IMR-90 (cell line): ENCODE results near the gene POU3F2.

ENCODE experiments used
- BHLHE40 ChIP-seq: fragments of 150-350 bp; IDR thresholded peaks from 2 replicates; pipeline ENCODE4 v1.6.1; 2016; ENCODE audit warnings: mild to moderate bottlenecking, low read depth, low read length
- CHD1 ChIP-seq: IDR thresholded peaks from 2 replicates; pipeline ENCODE4 v1.6.1; 2012; ENCODE audit warnings: low read depth, low read length, improper control_type of control experiment
- MAFK ChIP-seq: IDR thresholded peaks from 2 replicates; pipeline ENCODE4 v1.6.1; 2012; ENCODE audit warnings: low read depth, low read length, improper control_type of control experiment
- POLR2A ChIP-seq: IDR thresholded peaks from 2 replicates; pipeline ENCODE4 v1.6.1; 2012; ENCODE audit warnings: mild to moderate bottlenecking, low read depth, low read length
- RAD21 ChIP-seq: IDR thresholded peaks from 2 replicates; pipeline ENCODE4 v1.6.1; 2012; ENCODE audit warnings: low read length, improper control_type of control experiment
- RCOR1 ChIP-seq: IDR thresholded peaks from 2 replicates; pipeline ENCODE4 v1.6.1; 2012; ENCODE audit warnings: mild to moderate bottlenecking, low read length, improper control_type of control experiment; ENCODE audit not compliant: insufficient replicate concordance
- SMC3 ChIP-seq: fragments of 150-350 bp; IDR thresholded peaks from 2 replicates; pipeline ENCODE4 v1.6.1; 2016; ENCODE audit warnings: low read depth, mild to moderate bottlenecking, antibody characterized with exemption, low read length, moderate library complexity
- TF ChIP-seq, protein P1 (sequence below): conservative IDR thresholded peaks from 2 replicates; pipeline ENCODE4 v1.5.1; 2012; ENCODE audit warnings: mild to moderate bottlenecking, low read depth, low read length, improper control_type of control experiment
- TF ChIP-seq, protein P2 (sequence below): fragments of 150-350 bp; IDR thresholded peaks from 2 replicates; pipeline ENCODE4 v1.6.1; 2016; ENCODE audit warnings: low read depth, mild to moderate bottlenecking, low read length, moderate library complexity, borderline replicate concordance
- TF ChIP-seq, protein P3 (sequence below): fragments of 150-350 bp; IDR thresholded peaks from 2 replicates; pipeline ENCODE4 v1.6.1; 2017; ENCODE audit warnings: mild to moderate bottlenecking, antibody characterized with exemption, low read length, low read depth

DNA sequence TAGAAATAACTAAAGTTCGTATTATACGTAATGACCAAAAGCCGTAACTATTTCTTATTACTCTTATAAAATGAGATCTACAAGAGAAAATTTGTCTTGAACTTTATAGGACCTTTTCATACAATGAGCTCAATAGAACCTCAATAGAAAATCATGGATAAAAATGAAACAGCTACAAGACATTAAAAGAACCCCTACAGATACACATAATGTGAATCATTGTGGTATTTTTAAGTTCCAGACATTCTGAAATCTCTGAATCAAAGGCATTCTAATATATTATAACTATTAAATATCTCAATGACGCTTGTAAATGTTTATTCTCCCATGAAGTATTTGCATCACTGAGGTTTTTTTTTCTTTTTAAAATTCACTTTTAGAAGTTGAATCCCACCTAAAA lies 22.2 kb upstream of the POU3F2 start:
- TF ChIP-seq POLR2A, result no peak
- TF ChIP-seq CHD1, result no peak
- TF ChIP-seq, protein P1, sequence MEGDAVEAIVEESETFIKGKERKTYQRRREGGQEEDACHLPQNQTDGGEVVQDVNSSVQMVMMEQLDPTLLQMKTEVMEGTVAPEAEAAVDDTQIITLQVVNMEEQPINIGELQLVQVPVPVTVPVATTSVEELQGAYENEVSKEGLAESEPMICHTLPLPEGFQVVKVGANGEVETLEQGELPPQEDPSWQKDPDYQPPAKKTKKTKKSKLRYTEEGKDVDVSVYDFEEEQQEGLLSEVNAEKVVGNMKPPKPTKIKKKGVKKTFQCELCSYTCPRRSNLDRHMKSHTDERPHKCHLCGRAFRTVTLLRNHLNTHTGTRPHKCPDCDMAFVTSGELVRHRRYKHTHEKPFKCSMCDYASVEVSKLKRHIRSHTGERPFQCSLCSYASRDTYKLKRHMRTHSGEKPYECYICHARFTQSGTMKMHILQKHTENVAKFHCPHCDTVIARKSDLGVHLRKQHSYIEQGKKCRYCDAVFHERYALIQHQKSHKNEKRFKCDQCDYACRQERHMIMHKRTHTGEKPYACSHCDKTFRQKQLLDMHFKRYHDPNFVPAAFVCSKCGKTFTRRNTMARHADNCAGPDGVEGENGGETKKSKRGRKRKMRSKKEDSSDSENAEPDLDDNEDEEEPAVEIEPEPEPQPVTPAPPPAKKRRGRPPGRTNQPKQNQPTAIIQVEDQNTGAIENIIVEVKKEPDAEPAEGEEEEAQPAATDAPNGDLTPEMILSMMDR, result no peak
- TF ChIP-seq BHLHE40, result no peak
- no peak for TF ChIP-seq RCOR1
- no peak for TF ChIP-seq MAFK
- TF ChIP-seq, protein P2, sequence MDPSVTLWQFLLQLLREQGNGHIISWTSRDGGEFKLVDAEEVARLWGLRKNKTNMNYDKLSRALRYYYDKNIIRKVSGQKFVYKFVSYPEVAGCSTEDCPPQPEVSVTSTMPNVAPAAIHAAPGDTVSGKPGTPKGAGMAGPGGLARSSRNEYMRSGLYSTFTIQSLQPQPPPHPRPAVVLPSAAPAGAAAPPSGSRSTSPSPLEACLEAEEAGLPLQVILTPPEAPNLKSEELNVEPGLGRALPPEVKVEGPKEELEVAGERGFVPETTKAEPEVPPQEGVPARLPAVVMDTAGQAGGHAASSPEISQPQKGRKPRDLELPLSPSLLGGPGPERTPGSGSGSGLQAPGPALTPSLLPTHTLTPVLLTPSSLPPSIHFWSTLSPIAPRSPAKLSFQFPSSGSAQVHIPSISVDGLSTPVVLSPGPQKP, result no peak
- no peak for TF ChIP-seq RAD21
- TF ChIP-seq SMC3, result no peak
- TF ChIP-seq, protein P3, sequence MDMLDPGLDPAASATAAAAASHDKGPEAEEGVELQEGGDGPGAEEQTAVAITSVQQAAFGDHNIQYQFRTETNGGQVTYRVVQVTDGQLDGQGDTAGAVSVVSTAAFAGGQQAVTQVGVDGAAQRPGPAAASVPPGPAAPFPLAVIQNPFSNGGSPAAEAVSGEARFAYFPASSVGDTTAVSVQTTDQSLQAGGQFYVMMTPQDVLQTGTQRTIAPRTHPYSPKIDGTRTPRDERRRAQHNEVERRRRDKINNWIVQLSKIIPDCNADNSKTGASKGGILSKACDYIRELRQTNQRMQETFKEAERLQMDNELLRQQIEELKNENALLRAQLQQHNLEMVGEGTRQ, result no peak
